ENCODE data around the gene GLI1. TPM values are rescaled to one million over a fixed set of nuclear protein-coding genes. Genes with fewer than 3 reads are reported as not detected.

GLI1 gene
- total and polyA plus RNA-seq, 2 experiments from 2014 or later: 0.79 to 7.3 TPM

DNA sequence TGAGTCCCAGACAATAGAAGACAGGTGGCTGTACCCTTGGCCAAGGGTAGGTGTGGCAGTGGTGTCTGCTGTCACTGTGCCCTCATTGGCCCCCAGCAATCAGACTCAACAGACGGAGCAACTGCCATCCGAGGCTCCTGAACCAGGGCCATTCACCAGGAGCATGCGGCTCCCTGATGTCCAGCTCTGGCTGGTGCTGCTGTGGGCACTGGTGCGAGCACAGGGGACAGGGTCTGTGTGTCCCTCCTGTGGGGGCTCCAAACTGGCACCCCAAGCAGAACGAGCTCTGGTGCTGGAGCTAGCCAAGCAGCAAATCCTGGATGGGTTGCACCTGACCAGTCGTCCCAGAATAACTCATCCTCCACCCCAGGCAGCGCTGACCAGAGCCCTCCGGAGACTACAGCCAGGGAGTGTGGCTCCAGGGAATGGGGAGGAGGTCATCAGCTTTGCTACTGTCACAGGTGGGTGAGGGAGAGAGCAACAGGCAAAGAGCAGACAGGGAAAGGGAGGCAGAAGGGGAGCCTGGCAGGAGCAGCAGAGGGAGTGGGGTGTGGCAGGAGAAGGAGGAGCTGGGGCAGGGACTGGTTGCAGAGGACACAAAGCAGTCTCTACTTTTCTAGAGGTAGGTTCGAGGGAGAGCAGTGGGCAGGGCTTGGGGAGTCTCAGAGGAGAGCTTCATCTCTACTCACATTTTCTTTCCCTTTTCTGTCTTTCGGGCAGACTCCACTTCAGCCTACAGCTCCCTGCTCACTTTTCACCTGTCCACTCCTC lies 4.0 kb upstream of the GLI1 start:
- H3K4me1 ChIP-seq (ENCODE audit: low read depth): peaks cover 26% of the 10 kb centered on the region
- DNase-seq (ENCODE audit: low read depth in 1 of 2, low spot score in 1 of 2): no peak
- H3K27ac ChIP-seq: no peak overlapping the region
- H3K27me3 ChIP-seq: peaks cover 2% of the 10 kb centered on the region
- no peak overlapping the region for H3K4me3 ChIP-seq
- no peaks in the 10 kb centered on the region for H3K9me3 ChIP-seq (ENCODE audit: low read depth)
- TF ChIP-seq, protein P1, sequence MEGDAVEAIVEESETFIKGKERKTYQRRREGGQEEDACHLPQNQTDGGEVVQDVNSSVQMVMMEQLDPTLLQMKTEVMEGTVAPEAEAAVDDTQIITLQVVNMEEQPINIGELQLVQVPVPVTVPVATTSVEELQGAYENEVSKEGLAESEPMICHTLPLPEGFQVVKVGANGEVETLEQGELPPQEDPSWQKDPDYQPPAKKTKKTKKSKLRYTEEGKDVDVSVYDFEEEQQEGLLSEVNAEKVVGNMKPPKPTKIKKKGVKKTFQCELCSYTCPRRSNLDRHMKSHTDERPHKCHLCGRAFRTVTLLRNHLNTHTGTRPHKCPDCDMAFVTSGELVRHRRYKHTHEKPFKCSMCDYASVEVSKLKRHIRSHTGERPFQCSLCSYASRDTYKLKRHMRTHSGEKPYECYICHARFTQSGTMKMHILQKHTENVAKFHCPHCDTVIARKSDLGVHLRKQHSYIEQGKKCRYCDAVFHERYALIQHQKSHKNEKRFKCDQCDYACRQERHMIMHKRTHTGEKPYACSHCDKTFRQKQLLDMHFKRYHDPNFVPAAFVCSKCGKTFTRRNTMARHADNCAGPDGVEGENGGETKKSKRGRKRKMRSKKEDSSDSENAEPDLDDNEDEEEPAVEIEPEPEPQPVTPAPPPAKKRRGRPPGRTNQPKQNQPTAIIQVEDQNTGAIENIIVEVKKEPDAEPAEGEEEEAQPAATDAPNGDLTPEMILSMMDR (IDR thresholded peaks at IDR 0.05; ENCODE audit: low read depth, low read length): no peak
- no peaks in the 10 kb centered on the region for H3K36me3 ChIP-seq

DNA sequence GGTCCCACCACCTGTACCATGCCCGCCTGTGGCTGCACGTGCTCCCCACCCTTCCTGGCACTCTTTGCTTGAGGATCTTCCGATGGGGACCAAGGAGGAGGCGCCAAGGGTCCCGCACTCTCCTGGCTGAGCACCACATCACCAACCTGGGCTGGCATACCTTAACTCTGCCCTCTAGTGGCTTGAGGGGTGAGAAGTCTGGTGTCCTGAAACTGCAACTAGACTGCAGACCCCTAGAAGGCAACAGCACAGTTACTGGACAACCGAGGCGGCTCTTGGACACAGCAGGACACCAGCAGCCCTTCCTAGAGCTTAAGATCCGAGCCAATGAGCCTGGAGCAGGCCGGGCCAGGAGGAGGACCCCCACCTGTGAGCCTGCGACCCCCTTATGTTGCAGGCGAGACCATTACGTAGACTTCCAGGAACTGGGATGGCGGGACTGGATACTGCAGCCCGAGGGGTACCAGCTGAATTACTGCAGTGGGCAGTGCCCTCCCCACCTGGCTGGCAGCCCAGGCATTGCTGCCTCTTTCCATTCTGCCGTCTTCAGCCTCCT lies 3.4 kb upstream of the GLI1 start:
- no peaks in the 10 kb centered on the region for H3K9me3 ChIP-seq (ENCODE audit: low read depth)
- TF ChIP-seq, protein P1 (IDR thresholded peaks at IDR 0.05; ENCODE audit: low read depth, low read length): peak; percentile 67
- DNase-seq (ENCODE audit: low read depth in 1 of 2, low spot score in 1 of 2): peak; percentile 54 to 75
- no peaks in the 10 kb centered on the region for H3K36me3 ChIP-seq
- peaks cover 7% of the 10 kb centered on the region for H3K27me3 ChIP-seq
- H3K4me3 ChIP-seq: no peak overlapping the region
- H3K27ac ChIP-seq: no peak overlapping the region
- H3K4me1 ChIP-seq (ENCODE audit: low read depth): peaks cover 25% of the 10 kb centered on the region

DNA sequence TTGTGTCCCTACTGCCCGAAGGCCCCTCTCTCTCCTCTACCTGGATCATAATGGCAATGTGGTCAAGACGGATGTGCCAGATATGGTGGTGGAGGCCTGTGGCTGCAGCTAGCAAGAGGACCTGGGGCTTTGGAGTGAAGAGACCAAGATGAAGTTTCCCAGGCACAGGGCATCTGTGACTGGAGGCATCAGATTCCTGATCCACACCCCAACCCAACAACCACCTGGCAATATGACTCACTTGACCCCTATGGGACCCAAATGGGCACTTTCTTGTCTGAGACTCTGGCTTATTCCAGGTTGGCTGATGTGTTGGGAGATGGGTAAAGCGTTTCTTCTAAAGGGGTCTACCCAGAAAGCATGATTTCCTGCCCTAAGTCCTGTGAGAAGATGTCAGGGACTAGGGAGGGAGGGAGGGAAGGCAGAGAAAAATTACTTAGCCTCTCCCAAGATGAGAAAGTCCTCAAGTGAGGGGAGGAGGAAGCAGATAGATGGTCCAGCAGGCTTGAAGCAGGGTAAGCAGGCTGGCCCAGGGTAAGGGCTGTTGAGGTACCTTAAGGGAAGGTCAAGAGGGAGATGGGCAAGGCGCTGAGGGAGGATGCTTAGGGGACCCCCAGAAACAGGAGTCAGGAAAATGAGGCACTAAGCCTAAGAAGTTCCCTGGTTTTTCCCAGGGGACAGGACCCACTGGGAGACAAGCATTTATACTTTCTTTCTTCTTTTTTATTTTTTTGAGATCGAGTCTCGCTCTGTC lies 2.7 kb upstream of the GLI1 start:
- Histone ChIP-seq H3K27me3 (peaks cover 7% of the 10 kb centered on the region), H3K27ac (no peak overlapping the region), H3K4me3 (no peak overlapping the region), H3K36me3 (no peaks in the 10 kb centered on the region), H3K9me3 (ENCODE audit: low read depth) (no peaks in the 10 kb centered on the region), H3K4me1 (ENCODE audit: low read depth) (peaks cover 18% of the 10 kb centered on the region)
- no peak for DNase-seq (ENCODE audit: low read depth in 1 of 2, low spot score in 1 of 2)
- TF ChIP-seq, protein P1 (IDR thresholded peaks at IDR 0.05; ENCODE audit: low read depth, low read length): no peak

DNA sequence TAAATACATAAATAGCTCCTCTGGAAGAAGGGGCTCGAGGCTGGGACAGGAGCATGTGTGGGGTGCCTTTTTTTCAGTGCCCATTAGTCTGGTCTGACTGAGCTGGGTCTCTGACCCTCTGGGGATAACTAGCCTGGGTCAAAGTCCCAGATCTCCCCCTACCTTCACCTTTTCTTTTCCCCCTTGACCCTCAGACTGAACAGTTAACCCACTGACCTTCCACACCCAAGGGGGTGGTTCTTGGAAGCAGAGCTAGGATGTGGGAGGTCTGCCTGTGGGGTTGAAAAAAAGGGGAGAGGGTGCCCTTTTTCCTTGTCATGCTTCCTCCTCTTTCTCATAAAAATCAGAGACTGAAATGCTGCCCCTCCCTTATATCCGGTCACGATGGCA lies 925 bp upstream of the GLI1 start:
- Histone ChIP-seq H3K4me1 (ENCODE audit: low read depth) (peaks cover 13% of the 10 kb centered on the region), H3K9me3 (ENCODE audit: low read depth) (no peaks in the 10 kb centered on the region), H3K36me3 (no peaks in the 10 kb centered on the region), H3K27me3 (peaks cover 7% of the 10 kb centered on the region), H3K27ac (no peak overlapping the region), H3K4me3 (peak overlapping the region; percentile 43)
- TF ChIP-seq, protein P1 (IDR thresholded peaks at IDR 0.05; ENCODE audit: low read depth, low read length): no peak
- no peak for DNase-seq (ENCODE audit: low read depth in 1 of 2, low spot score in 1 of 2)

DNA sequence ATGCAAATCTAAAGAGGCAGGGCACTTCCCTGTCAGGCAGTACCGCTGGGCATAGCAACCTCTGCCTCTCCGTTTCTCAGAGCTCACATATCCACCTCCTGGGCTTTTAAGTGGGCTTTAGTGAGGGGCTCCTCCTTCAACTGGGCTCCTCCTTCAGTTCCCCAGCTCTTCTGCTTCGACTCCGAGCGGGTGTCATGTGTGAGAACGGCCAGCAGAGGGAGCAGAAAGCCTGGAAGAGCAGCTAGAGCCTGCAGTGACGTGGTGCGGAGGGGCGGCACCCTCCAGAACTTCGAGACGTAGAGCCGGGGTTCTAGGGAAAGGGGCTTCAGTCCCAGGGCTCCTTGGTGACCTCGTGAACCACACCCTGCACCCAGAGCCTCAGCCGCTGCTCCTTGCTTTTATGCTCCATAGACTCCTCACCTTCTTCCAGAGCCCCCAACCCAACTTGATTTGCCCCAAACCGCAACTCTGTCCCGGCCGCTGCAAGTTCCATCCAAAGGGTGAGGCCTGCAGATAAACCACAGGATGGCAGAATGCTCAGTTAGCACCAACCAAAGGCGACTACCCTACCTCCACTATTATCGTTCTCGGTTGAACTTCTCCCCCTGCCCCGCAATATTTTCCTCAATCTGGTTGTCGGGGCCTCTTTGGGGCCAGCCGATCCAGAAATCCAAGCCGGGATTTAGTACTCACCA lies 383 bp upstream of the GLI1 start:
- no peaks in the 10 kb centered on the region for H3K9me3 ChIP-seq (ENCODE audit: low read depth)
- peaks cover 13% of the 10 kb centered on the region for H3K4me1 ChIP-seq (ENCODE audit: low read depth)
- TF ChIP-seq, protein P1 (IDR thresholded peaks at IDR 0.05; ENCODE audit: low read depth, low read length): peak; percentile 89
- peak; percentile 96 to 98 for DNase-seq (ENCODE audit: low read depth in 1 of 2, low spot score in 1 of 2)
- H3K4me3 ChIP-seq: peak overlapping the region; percentile 43
- peaks cover 7% of the 10 kb centered on the region for H3K27me3 ChIP-seq
- no peaks in the 10 kb centered on the region for H3K36me3 ChIP-seq
- H3K27ac ChIP-seq: no peak overlapping the region

Measured in cardiac muscle cell (in vitro differentiated cells and primary cell).